ENCODE results near the gene EDNRA.
"Not testable (repeated sequence)": the region's sequence is repeated elsewhere in the genome, so short reads cannot be mapped to it uniquely, and the experiment has no call there.

The EDNRA gene

GRCh38 chr4:147480891-147481576 lies at the start of gene EDNRA:
Gene EDNRA (plus strand): TSS chr4:147481097. CDS start chr4:147485682, 4,585 bp downstream.
- no peak for DNase-seq

GRCh38 chr4:147434370-147434769 lies 46.5 kb upstream of the EDNRA start:
- DNase-seq, result not testable (repeated sequence)

GRCh38 chr4:147440442-147440841 lies 40.5 kb upstream of the EDNRA start:
- DNase-seq, result no peak

- DNase-seq, result no peak
These were observed 33.1 kb upstream of the EDNRA start for GRCh38 chr4:147447786-147448185.

GRCh38 chr4:147453561-147454141 lies 27.2 kb upstream of the EDNRA start:
- DNase-seq, result no peak

- no peak for DNase-seq
These were observed 24.2 kb upstream of the EDNRA start for GRCh38 chr4:147456706-147457105.

GRCh38 chr4:147461161-147461560 lies 19.7 kb upstream of the EDNRA start:
- DNase-seq, result no peak

- DNase-seq, result no peak
These were observed 17.8 kb upstream of the EDNRA start for GRCh38 chr4:147463065-147463464.

- no peak for DNase-seq
These were observed 15.4 kb upstream of the EDNRA start for GRCh38 chr4:147465461-147465860.

GRCh38 chr4:147477439-147477838 lies 3.5 kb upstream of the EDNRA start:
- DNase-seq, result no peak

- DNase-seq, result no peak
These were observed 1.5 kb upstream of the EDNRA start for GRCh38 chr4:147479376-147479775.

- DNase-seq, result peak; percentile 61
These were observed 1.1 kb upstream of the EDNRA start for GRCh38 chr4:147479786-147480185.

GRCh38 chr4:147480502-147480890 lies 401 bp upstream of the EDNRA start:
- DNase-seq, result no peak

GRCh38 chr4:147481577-147482109 lies 746 bp downstream of the EDNRA start:
- DNase-seq, result no peak

- no peak for DNase-seq
These were observed 1.4 kb downstream of the EDNRA start for GRCh38 chr4:147482281-147482680.

GRCh38 chr4:147485167-147485566 lies 4.3 kb downstream of the EDNRA start:
- DNase-seq, result no peak

GRCh38 chr4:147487616-147488015 lies 6.7 kb downstream of the EDNRA start:
- DNase-seq, result no peak

GRCh38 chr4:147488556-147488955 lies 7.7 kb downstream of the EDNRA start:
- no peak for DNase-seq

- DNase-seq, result no peak
These were observed 10.2 kb downstream of the EDNRA start for GRCh38 chr4:147491086-147491485.

GRCh38 chr4:147492306-147492705 lies 11.4 kb downstream of the EDNRA start:
- DNase-seq, result no peak

- DNase-seq, result no peak
These were observed 11.9 kb downstream of the EDNRA start for GRCh38 chr4:147492761-147493160.

GRCh38 chr4:147493307-147493706 lies 12.4 kb downstream of the EDNRA start:
- DNase-seq, result no peak

GRCh38 chr4:147494301-147494700 lies 13.4 kb downstream of the EDNRA start:
- DNase-seq, result no peak

- DNase-seq, result no peak
These were observed 15.6 kb downstream of the EDNRA start for GRCh38 chr4:147496500-147496899.
